GM12878 (cell line): Measurements from ENCODE around the gene SLC25A28. TPM values are rescaled to one million over a fixed set of nuclear protein-coding genes. Genes with fewer than 3 reads are reported as not detected.

Experiments
- ATAC-seq: fragments of 200-7000 bp; cut with Tn5 transposase; 3 replicates; pipeline ENCODE4 v1.9.1; 2020; ENCODE audit warnings: mild to moderate bottlenecking, moderate library complexity
- BruUV-seq: library from RNA; stranded (reverse); fragments of 400-500 nt; replicated peaks from 2 replicates; lab custom pipeline; 2021; lab: Mats Ljungman, UMichigan
- CTCF ChIA-PET: fragments of 300-600 bp; sonication (Branson Sonifier 250); formaldehyde crosslinking; extraction: SDS; loops from one replicate; lab custom pipeline; 2021; ENCODE audit warnings: inconsistent platforms; lab: Yijun Ruan, JAX
- POLR2A ChIA-PET: fragments of 350-600 bp; formaldehyde crosslinking; extraction: SDS; loops from one replicate; lab custom pipeline; 2021; ENCODE audit warnings: inconsistent platforms; lab: Charles Lee
- RAD21 ChIA-PET: fragments of 300-600 bp; sonication (Branson Sonifier 250); formaldehyde crosslinking; loops from one replicate; lab custom pipeline; 2023; ENCODE audit warnings: antibody characterized with exemption; ENCODE audit not compliant: unreplicated experiment; lab: Charles Lee
- SMC1A ChIA-PET: fragments of 300-600 bp; sonication (Branson Sonifier 250); formaldehyde crosslinking; loops from one replicate; lab custom pipeline; 2023; ENCODE audit not compliant: unreplicated experiment, uncharacterized antibody; lab: Charles Lee
- DNase-seq: peaks from one replicate; pipeline ENCODE4 v3.0.0-alpha.2; 2011; ENCODE audit warnings: low read depth, low spot score
- FAIRE-seq: peaks from 3 replicates; lab custom pipeline; 2011; peaks lifted over from hg19 to GRCh38; lab: Jason Lieb, UNC
- H2AFZ ChIP-seq: 2 replicates; pipeline ENCODE4 v1.6.0; 2011; ENCODE audit warnings: low read depth, low read length, control low read depth; ENCODE audit not compliant: control insufficient read depth
- H3K27ac ChIP-seq: 2 replicates; pipeline ENCODE4 v1.5.1; 2011; ENCODE audit warnings: control low read depth; ENCODE audit not compliant: control insufficient read depth, insufficient read depth
- H3K27me3 ChIP-seq, 2 experiments: replicated peaks in 1 of 2; 2 replicates each; pipeline versions ENCODE4 v1.6.0 to v1.6.1; 2011; ENCODE audit warnings: low read length in 1 of 2; ENCODE audit not compliant: control insufficient read depth in 2 of 2, insufficient read depth in 2 of 2
- H3K36me3 ChIP-seq, 2 experiments: 2 replicates each; pipeline ENCODE4 v1.5.1; 2011; ENCODE audit warnings: low read length in 1 of 2; ENCODE audit not compliant: control insufficient read depth in 2 of 2, insufficient read depth in 2 of 2
- H3K4me1 ChIP-seq: 2 replicates; pipeline ENCODE4 v1.6.1; 2011; ENCODE audit warnings: mild to moderate bottlenecking, low read length, moderate library complexity, mixed read lengths; ENCODE audit not compliant: control insufficient read depth, insufficient read depth
- H3K4me2 ChIP-seq: 2 replicates; pipeline ENCODE4 v1.6.0; 2011; ENCODE audit warnings: control low read depth; ENCODE audit not compliant: control insufficient read depth, insufficient read depth
- H3K4me3 ChIP-seq: fragments of 200-600 bp; sonication (generic); 2 replicates; pipeline ENCODE4 v1.5.1; 2016
- H3K79me2 ChIP-seq: 2 replicates; pipeline ENCODE4 v1.6.0; 2011; ENCODE audit warnings: low read length; ENCODE audit not compliant: control insufficient read depth, insufficient read depth
- H3K9ac ChIP-seq: 2 replicates; pipeline ENCODE4 v1.8.0; 2011; ENCODE audit warnings: low read length, control low read depth, mixed read lengths; ENCODE audit not compliant: control insufficient read depth, insufficient read depth
- H3K9me3 ChIP-seq: replicated peaks from 3 replicates; pipeline ENCODE4 v1.5.1; 2011; ENCODE audit warnings: mild to moderate bottlenecking, low read length; ENCODE audit not compliant: control insufficient read depth, insufficient read depth
- H4K20me1 ChIP-seq: 2 replicates; pipeline ENCODE4 v1.6.0; 2011; ENCODE audit not compliant: control insufficient read depth, insufficient read depth
- ASH2L ChIP-seq: fragments of 300-600, 200-600 bp; sonication (generic); IDR thresholded peaks from 2 replicates; pipeline ENCODE4 v1.6.1; 2017; ENCODE audit warnings: low read depth, mild to moderate bottlenecking, borderline replicate concordance
- ATF3 ChIP-seq: IDR thresholded peaks from 2 replicates; pipeline ENCODE4 v1.6.1; 2011; ENCODE audit warnings: low read depth, mild to moderate bottlenecking, low read length, moderate library complexity, borderline replicate concordance; ENCODE audit errors: extremely low read depth
- BCLAF1 ChIP-seq: fragments of 450-650 bp; IDR thresholded peaks from 2 replicates; pipeline ENCODE4 v1.6.1; 2017; ENCODE audit warnings: antibody characterized with exemption, mild to moderate bottlenecking, moderate library complexity
- BHLHE40 ChIP-seq, 2 experiments: fragments of 450-650 bp in 1 of 2; IDR thresholded peaks; 2 replicates each; pipeline ENCODE4 v1.6.1; 2011 to 2017; ENCODE audit warnings: low read depth in 2 of 2, borderline replicate concordance in 1 of 2, improper control_type of control experiment in 1 of 2, low read length in 1 of 2, mild to moderate bottlenecking in 1 of 2
- ESRRA ChIP-seq: IDR thresholded peaks from 2 replicates; pipeline ENCODE4 v1.6.1; 2012; ENCODE audit warnings: mild to moderate bottlenecking, low read length, improper control_type of control experiment
- IKZF1 ChIP-seq: fragments of 450-650 bp; conservative IDR thresholded peaks from 2 replicates; pipeline ENCODE4 v1.6.1; 2017; ENCODE audit warnings: antibody characterized with exemption, mild to moderate bottlenecking
- IRF3 ChIP-seq: fragments of 450-650 bp; IDR thresholded peaks from 2 replicates; pipeline ENCODE4 v1.6.1; 2014; ENCODE audit warnings: mild to moderate bottlenecking
- MXI1 ChIP-seq: fragments of 150-350 bp; IDR thresholded peaks from 2 replicates; pipeline ENCODE4 v1.6.1; 2011; ENCODE audit warnings: low read depth, mild to moderate bottlenecking, inconsistent platforms, low read length, improper control_type of control experiment
- NR2F1 ChIP-seq: fragments of 450-650 bp; conservative IDR thresholded peaks from 2 replicates; pipeline ENCODE4 v1.6.1; 2017; ENCODE audit warnings: mild to moderate bottlenecking
- RELB ChIP-seq: fragments of 450-650 bp; IDR thresholded peaks from 2 replicates; pipeline ENCODE4 v1.6.1; 2017; ENCODE audit warnings: low read depth, mild to moderate bottlenecking, moderate library complexity
- RUNX3 ChIP-seq: IDR thresholded peaks from 2 replicates; pipeline ENCODE4 v1.6.1; 2012; ENCODE audit warnings: low read length, inconsistent platforms
- SMC3 ChIP-seq: IDR thresholded peaks from 2 replicates; pipeline ENCODE4 v1.6.1; 2011; ENCODE audit warnings: low read length, improper control_type of control experiment, borderline replicate concordance
- SPI1 ChIP-seq: IDR thresholded peaks from 2 replicates; pipeline ENCODE4 v1.6.1; 2011; ENCODE audit warnings: low read depth, mild to moderate bottlenecking, low read length, moderate library complexity, borderline replicate concordance; ENCODE audit not compliant: insufficient read depth
- SREBF1 ChIP-seq: IDR thresholded peaks from 2 replicates; pipeline ENCODE4 v1.6.1; 2012; ENCODE audit warnings: mild to moderate bottlenecking, low read length
- TCF12 ChIP-seq: IDR thresholded peaks from 2 replicates; pipeline ENCODE4 v1.6.1; 2011; ENCODE audit warnings: low read depth, mild to moderate bottlenecking, low read length
- ZBED1 ChIP-seq: IDR thresholded peaks from 2 replicates; pipeline ENCODE4 v1.6.1; 2016; ENCODE audit warnings: borderline replicate concordance
- ZNF24 ChIP-seq: fragments of 450-650 bp; IDR thresholded peaks from 2 replicates; pipeline ENCODE4 v1.6.1; 2017; ENCODE audit warnings: antibody characterized with exemption, mild to moderate bottlenecking
- WGBS: methylation state at CpG from one replicate; pipeline ENCODE4 v1.1.6; 2016; ENCODE audit warnings: low lambda C conversion rate; ENCODE audit not compliant: insufficient replicate concordance, insufficient coverage; ENCODE audit errors: missing lambda C conversion rate; 5-methylcytosine and 5-hydroxymethylcytosine counted together
- in situ Hi-C: fragments of 300-500 bp; cut with MboI; formaldehyde crosslinking; loops from 9 replicates; pipeline ENCODE4 v1.14.3; 2018; ENCODE audit warnings: mixed read lengths
- intact Hi-C: fragments of 100-400 bp; cut with micrococcal nuclease; formaldehyde crosslinking; loops from one replicate; pipeline ENCODE4 v1.14.2; 2022; ENCODE audit not compliant: unreplicated experiment
- polyA plus RNA-seq, 11 experiments: library from polyadenylated mRNA; depleted of rRNA in 4 of 11; unstranded in 6 of 11; stranded (reverse) in 5 of 11; fragments of >200 nt; fragmentation: Nextera tagmentation in 4 of 11; fragmentation: Illumina TruSeq in 1 of 11; extraction: Ambion mirVana in 4 of 11; extraction: Trizol in 1 of 11; gene quantifications; 1 replicate in 1 of 11; 2 replicates in 10 of 11; pipeline versions ENCODE4 v1.2.1 to v1.2.3, GENCODE V29; 2011 to 2016; ENCODE audit warnings: inconsistent platforms in 2 of 11, missing spikeins in 2 of 11, low read depth in 1 of 11
- total RNA-seq, 4 experiments: library from RNA; depleted of rRNA in 3 of 4; stranded (reverse); fragments of >200 nt in 3 of 4; fragmentation: Illumina TruSeq in 1 of 4; extraction: Trizol in 1 of 4; gene quantifications; 2 replicates each; pipeline versions ENCODE4 v1.2.1 to v1.2.3, GENCODE V29; 2013 to 2021

The SLC25A28 gene
- total and polyA plus RNA-seq, 10 of the 15 experiments (the other 5 are each of a cell fraction or from before 2014, with no cell fraction given), result 7.5 to 47.8 (median 24.9) TPM

- ChIA-PET CTCF (interaction anchor here (0.5 to 3.2 kb wide), 10 partner anchors 9 to 191 kb away, joined by 3 to 19 read pairs (median 5); partner anchors contain the start of genes COX15, CUTC, ENTPD7 and GOT1), RAD21 (interaction anchor here (1.2 kb wide), 1 partner anchor 37 kb away, joined by 3 read pairs; no protein-coding TSS in a partner anchor), POLR2A (interaction anchor here (0.7 to 3.1 kb wide), 6 partner anchors 9 to 191 kb away, joined by 3 to 14 read pairs (median 5); partner anchors contain the start of genes COX15, CUTC, ENTPD7 and GOT1), SMC1A (interaction anchor here (0.6 to 1.5 kb wide), 8 partner anchors 38 to 424 kb away, joined by 3 to 9 read pairs (median 3); partner anchors contain the start of gene ENTPD7)
- in situ Hi-C loops (no loop called here), intact Hi-C loops (loop anchor here (2.0 kb wide), 1 partner anchor 37 kb away; the partner anchor contains the start of gene ENTPD7)
- Histone ChIP-seq H3K4me1 (peaks cover 8% of the 10 kb centered on the region; the same call in 1 of the 2 replicates), H3K79me2 (peaks cover 34% of the 10 kb centered on the region), H3K27me3 (no peaks in the 10 kb centered on the region), H2AFZ (peak overlapping the region; percentile 61), H3K9ac (peak overlapping the region; percentile 93), H3K36me3 (no peaks in the 10 kb centered on the region), H3K27ac (peak overlapping the region; percentile 89), H3K9me3 (no peaks in the 10 kb centered on the region), H3K4me2 (peak overlapping the region; percentile 88), H4K20me1 (no peaks in the 10 kb centered on the region), H3K4me3 (peak overlapping the region; percentile 78)
- ATAC-seq (no peak), DNase-seq (no peak), FAIRE-seq (no peak)
- WGBS, result 16% methylated on average over 31 of the region's 31 CpGs
- no TSS peak for BruUV-seq
- TF ChIP-seq BCLAF1 (no peak), BHLHE40 (IDR thresholded peaks at IDR 0.05; ENCODE audit: borderline replicate concordance in 1 of 2, low read depth in 2 of 2, low read length in 1 of 2) (no peak), SREBF1 (no peak), NR2F1 (0 out of 2 replicates have a peak, but pooled peaks have one; percentile 2), ASH2L (no peak), MXI1 (no peak), RELB (no peak), ZBED1 (no peak), SMC3 (no peak), SPI1 (peak; percentile 1; the same call in 1 of the 2 replicates), TCF12 (no peak), ESRRA (no peak), IRF3 (no peak), ATF3 (no peak), IKZF1 (0 out of 2 replicates have a peak, but pooled peaks have one; percentile 3), RUNX3 (peak; percentile 1; the same call in 1 of the 2 replicates), ZNF24 (no peak)
Measured at GRCh38 chr10:99621454-99622251, 1.4 kb upstream of the SLC25A28 start.
